Upper lobe of right lung (tissue), 1 donor: ENCODE results near the gene DDX49. TPM values are rescaled to one million over a fixed set of nuclear protein-coding genes. Genes with fewer than 3 reads are reported as not detected.

Experiments used
- ATAC-seq: fragments of 200-7000 bp; cut with Tn5 transposase; one replicate; pipeline ENCODE4 v1.9.1; 2020; ENCODE audit warnings: mild to moderate bottlenecking, moderate library complexity
- DNase-seq: peaks from one replicate; pipeline ENCODE4 v3.0.0-alpha.2; 2020
- H3K27ac ChIP-seq: fragments of 200-600 bp; one replicate; pipeline ENCODE4 v1.8.0; 2022
- H3K27me3 ChIP-seq: fragments of 200-600 bp; one replicate; pipeline ENCODE4 v1.8.0; 2022; ENCODE audit warnings: mild to moderate bottlenecking
- H3K36me3 ChIP-seq: fragments of 200-600 bp; one replicate; pipeline ENCODE4 v1.8.0; 2022
- H3K4me1 ChIP-seq: fragments of 200-600 bp; one replicate; pipeline ENCODE4 v1.8.0; 2022
- H3K4me3 ChIP-seq: fragments of 200-600 bp; one replicate; pipeline ENCODE4 v1.8.0; 2022; ENCODE audit warnings: mild to moderate bottlenecking
- H3K9me3 ChIP-seq: fragments of 200-600 bp; one replicate; pipeline ENCODE4 v1.8.0; 2022
- intact Hi-C: fragments of 100-400 bp; cut with DNase I; formaldehyde crosslinking; loops from one replicate; pipeline ENCODE4 v1.11.0; 2022
- total RNA-seq: library from RNA; stranded (reverse); fragmentation: NEBNext Ultra II Directional; extraction: Animal tissue kit (Norgen Biotek cat#: 25700); gene quantifications from one replicate; pipeline ENCODE4 v1.2.1, GENCODE V29; 2021
- TF ChIP-seq, protein P1 (sequence below): fragments of 200-600 bp; IDR thresholded peaks from one replicate; pipeline ENCODE4 v1.8.0; 2022; ENCODE audit warnings: antibody characterized with exemption
- donor health status: DM: no; HTN: yes; CAD: no; lungs with severe emphysema.

Gene DDX49
- total RNA-seq, 1 donor from 2014 or later = 45.9 TPM

GRCh38 chr19:18961767-18962620 lies 42.5 kb downstream of the DDX49 start:
- no peak overlapping the region for H3K4me3 ChIP-seq
- H3K27ac ChIP-seq = no peak overlapping the region
- ATAC-seq (peak; percentile 34), DNase-seq (no peak)
- TF ChIP-seq, protein P1, sequence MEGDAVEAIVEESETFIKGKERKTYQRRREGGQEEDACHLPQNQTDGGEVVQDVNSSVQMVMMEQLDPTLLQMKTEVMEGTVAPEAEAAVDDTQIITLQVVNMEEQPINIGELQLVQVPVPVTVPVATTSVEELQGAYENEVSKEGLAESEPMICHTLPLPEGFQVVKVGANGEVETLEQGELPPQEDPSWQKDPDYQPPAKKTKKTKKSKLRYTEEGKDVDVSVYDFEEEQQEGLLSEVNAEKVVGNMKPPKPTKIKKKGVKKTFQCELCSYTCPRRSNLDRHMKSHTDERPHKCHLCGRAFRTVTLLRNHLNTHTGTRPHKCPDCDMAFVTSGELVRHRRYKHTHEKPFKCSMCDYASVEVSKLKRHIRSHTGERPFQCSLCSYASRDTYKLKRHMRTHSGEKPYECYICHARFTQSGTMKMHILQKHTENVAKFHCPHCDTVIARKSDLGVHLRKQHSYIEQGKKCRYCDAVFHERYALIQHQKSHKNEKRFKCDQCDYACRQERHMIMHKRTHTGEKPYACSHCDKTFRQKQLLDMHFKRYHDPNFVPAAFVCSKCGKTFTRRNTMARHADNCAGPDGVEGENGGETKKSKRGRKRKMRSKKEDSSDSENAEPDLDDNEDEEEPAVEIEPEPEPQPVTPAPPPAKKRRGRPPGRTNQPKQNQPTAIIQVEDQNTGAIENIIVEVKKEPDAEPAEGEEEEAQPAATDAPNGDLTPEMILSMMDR = no peak
- intact Hi-C loops = no loop called here
- H3K4me1 ChIP-seq = peaks cover 5% of the 10 kb centered on the region
- H3K9me3 ChIP-seq = no peaks in the 10 kb centered on the region
- H3K36me3 ChIP-seq = no peaks in the 10 kb centered on the region
- peaks cover 9% of the 10 kb centered on the region for H3K27me3 ChIP-seq

DNA sequence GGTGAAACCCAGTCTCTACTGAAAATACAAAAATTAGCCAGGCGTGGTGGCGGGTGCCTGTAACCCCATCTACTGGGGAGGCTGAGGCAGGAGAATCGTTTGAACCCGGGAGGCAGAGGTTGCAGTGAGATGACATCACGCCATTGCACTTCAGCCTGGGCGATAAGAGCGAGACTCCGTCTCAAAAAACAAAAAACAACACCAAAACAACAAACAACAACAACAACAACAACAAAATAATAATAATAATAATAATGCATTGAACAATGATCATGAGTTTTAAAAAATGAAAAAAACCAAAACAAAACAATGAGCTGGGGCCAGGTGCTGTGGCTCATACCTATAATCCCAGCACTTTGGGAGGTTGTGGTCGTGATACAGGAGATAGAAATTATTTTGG lies 44.6 kb downstream of the DDX49 start:
- TF ChIP-seq, protein P1 = no peak
- Histone ChIP-seq H3K27me3 (peaks cover 9% of the 10 kb centered on the region), H3K27ac (no peak overlapping the region), H3K9me3 (no peaks in the 10 kb centered on the region), H3K36me3 (no peaks in the 10 kb centered on the region), H3K4me1 (peaks cover 13% of the 10 kb centered on the region), H3K4me3 (no peak overlapping the region)
- DNase-seq (no peak), ATAC-seq (no peak)
- intact Hi-C loops = no loop called here

- Histone ChIP-seq H3K36me3 (no peaks in the 10 kb centered on the region), H3K9me3 (no peaks in the 10 kb centered on the region), H3K27ac (peak overlapping the region; percentile 47), H3K4me3 (no peak overlapping the region), H3K4me1 (peaks cover 27% of the 10 kb centered on the region), H3K27me3 (peaks cover 9% of the 10 kb centered on the region)
- ATAC-seq = no peak
- no peak for DNase-seq
- intact Hi-C loops = no loop called here
- TF ChIP-seq, protein P1 = no peak
These were observed 46.8 kb downstream of the DDX49 start for GRCh38 chr19:18966307-18966706.

DNA sequence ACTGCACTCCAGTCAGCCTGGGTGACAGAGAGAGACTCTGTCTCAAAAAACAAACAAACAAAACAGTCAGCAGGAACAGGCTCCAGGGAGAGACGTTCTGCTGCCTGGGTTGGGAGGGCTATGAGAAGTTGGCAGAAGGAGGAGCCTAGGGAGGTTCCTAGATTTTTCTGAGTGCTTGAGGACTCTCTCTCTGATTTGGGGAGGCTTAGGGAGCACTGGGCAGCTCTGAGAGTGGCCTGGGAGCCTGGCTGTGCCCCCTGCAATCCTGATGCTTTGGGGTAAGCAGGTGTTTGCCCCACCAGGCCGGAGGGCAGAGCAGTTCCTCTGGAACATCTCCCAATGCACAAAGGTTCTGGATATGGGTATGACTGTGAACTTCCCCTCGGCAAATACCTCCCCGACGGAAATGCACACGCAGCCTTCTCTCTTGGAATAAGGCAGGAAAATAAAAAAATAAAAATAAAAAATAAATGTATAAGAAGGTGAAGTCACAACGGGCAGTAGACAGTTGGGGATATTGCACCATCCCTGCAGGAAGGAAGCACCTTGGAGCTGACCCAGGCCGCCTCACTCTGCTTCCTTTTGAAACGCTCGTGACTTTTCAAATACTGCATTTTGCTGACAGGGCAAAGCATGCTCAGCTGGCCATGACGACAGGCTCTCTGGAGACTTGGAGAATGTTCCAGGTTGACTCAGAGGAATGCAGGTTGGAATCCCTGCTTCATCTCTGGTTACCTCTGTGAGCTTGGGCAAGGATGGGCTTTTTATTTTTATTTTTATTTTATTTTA lies 48.0 kb downstream of the DDX49 start:
- intact Hi-C loops = no loop called here
- Histone ChIP-seq H3K4me3 (no peak overlapping the region), H3K27me3 (peaks cover 5% of the 10 kb centered on the region), H3K9me3 (no peaks in the 10 kb centered on the region), H3K27ac (peak overlapping the region; percentile 79), H3K4me1 (peaks cover 35% of the 10 kb centered on the region), H3K36me3 (no peaks in the 10 kb centered on the region)
- peak; percentile 73 for ATAC-seq
- peak; percentile 71 for DNase-seq
- TF ChIP-seq, protein P1 = no peak

DNA sequence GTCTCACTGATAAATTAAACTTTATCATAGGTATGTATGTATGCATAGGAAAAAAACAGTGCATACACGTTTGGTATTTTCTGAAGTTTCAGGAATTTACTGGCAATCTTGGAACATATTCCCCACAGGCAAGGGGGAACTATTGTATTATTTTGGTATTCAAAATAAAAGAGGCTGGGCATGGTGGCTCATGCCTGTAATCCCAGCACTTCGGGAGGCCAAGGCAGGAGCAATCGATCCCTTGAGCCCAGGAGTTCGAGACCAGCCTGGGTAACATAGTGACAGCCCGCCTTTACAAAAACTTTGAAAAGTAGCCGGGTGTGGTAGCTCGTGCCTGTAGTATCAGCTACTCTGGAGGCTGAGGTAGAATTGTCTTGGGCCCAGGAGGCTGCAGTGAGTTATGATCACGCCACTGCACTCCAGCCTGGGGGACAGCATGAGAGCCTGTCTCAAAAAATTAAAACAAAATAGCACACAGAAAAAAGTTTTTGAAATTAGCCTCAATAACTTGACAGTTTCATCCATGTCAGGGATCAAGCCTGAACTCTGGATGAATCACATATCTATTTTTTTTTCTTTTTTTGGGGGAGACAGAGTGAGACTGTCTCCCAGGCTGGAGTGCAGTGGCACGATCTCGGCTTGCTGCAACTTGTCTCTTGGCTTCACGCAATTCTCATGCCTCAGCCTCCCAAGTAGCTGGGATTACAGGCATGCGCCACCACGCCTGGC lies 50.6 kb downstream of the DDX49 start:
- no peaks in the 10 kb centered on the region for H3K36me3 ChIP-seq
- no peak overlapping the region for H3K27ac ChIP-seq
- no peak for ATAC-seq
- no peaks in the 10 kb centered on the region for H3K27me3 ChIP-seq
- H3K4me3 ChIP-seq = no peak overlapping the region
- H3K4me1 ChIP-seq = peaks cover 35% of the 10 kb centered on the region
- no peak for DNase-seq
- no peaks in the 10 kb centered on the region for H3K9me3 ChIP-seq
- intact Hi-C loops = no loop called here
- TF ChIP-seq, protein P1 = no peak
